Uterus (tissue), 4 donors: ENCODE measurements around the gene STEAP1. TPM values are rescaled to one million over a fixed set of nuclear protein-coding genes. Genes with fewer than 3 reads are reported as not detected.

Experiments
- DNase-seq, 2 donors: peaks; one replicate each; pipeline ENCODE4 v3.0.0-alpha.2; 2019 to 2020
- H3K27ac ChIP-seq, 2 donors: fragments of 200-600 bp; sonication (generic); 1 replicate in 1 of 2; 2 replicates in 1 of 2; pipeline ENCODE4 v1.5.1; 2016 to 2018
- H3K27me3 ChIP-seq, 2 donors: fragments of 200-600 bp; sonication (generic); one replicate each; pipeline ENCODE4 v1.5.1; 2018 to 2019; ENCODE audit warnings: control low read depth in 1 of 2
- H3K36me3 ChIP-seq, 2 donors: fragments of 200-600 bp; sonication (generic); one replicate each; pipeline ENCODE4 v1.5.1; 2019; ENCODE audit warnings: control low read depth in 1 of 2
- H3K4me1 ChIP-seq, 2 donors: fragments of 200-600 bp; sonication (generic); one replicate each; pipeline ENCODE4 v1.5.1; 2018 to 2019; ENCODE audit warnings: control low read depth in 1 of 2
- H3K4me3 ChIP-seq, 2 donors: fragments of 200-600 bp; sonication (generic); 1 replicate in 1 of 2; 2 replicates in 1 of 2; pipeline ENCODE4 v1.5.1; 2018 to 2019; ENCODE audit warnings: mild to moderate bottlenecking in 1 of 2
- H3K9me3 ChIP-seq, 2 donors: fragments of 200-600 bp; sonication (generic); one replicate each; pipeline ENCODE4 v1.5.1; 2019; ENCODE audit warnings: control low read depth in 1 of 2
- POLR2A ChIP-seq, 2 donors: fragments of 450-650 bp; IDR thresholded peaks; one replicate each; pipeline ENCODE4 v1.6.1; 2016; ENCODE audit warnings: antibody characterized with exemption in 2 of 2, mild to moderate bottlenecking in 1 of 2, moderate library complexity in 1 of 2
- intact Hi-C: fragments of 100-400 bp; cut with DNase I; formaldehyde crosslinking; loops from one replicate; pipeline ENCODE4 v1.15.1; 2023; ENCODE audit warnings: low total_unique reads
- total RNA-seq, 4 donors: library from RNA; depleted of rRNA in 3 of 4; stranded (reverse); fragments of >200 nt in 3 of 4; gene quantifications; one replicate each; pipeline versions ENCODE4 v1.1.0 to v1.2.4, GENCODE V29; 2014 to 2023
- TF ChIP-seq, protein P1 (sequence below), 4 experiments: fragments of 200-600 bp in 2 of 4; fragments of 450-650 bp in 2 of 4; sonication (generic) in 2 of 4; IDR thresholded peaks; one replicate each; pipeline ENCODE4 v1.5.1; 2016 to 2019; ENCODE audit warnings: antibody characterized with exemption in 4 of 4, mild to moderate bottlenecking in 2 of 4, moderate library complexity in 1 of 4
- donor health status: DM: yes; HTN: yes; CAD: no.

Gene STEAP1
- total RNA-seq, 4 donors from 2014 or later, result 0.77 to 9.4 (median 6.2) TPM

DNA sequence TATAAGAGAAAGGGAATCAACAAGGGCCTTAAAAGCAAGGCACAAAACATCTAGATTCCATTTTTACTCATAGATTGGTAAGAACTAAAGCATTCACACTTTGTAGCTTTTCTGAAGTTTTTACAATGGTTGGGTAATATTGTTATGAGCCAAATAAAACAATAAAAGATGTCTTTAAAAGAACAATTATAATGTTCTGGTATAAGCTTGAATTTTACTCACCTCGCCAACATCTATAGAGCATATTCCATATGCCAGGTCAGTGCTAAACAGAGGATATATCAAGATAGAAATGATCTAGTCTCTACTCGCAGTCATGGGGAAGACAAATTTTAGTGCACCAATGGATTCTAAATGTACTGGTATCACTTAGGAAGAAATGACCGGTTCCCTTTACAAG, 11.9 kb downstream of the STEAP1 start:
- Histone ChIP-seq H3K36me3 (no peaks in the 10 kb centered on the region), H3K27me3 (no peaks in the 10 kb centered on the region), H3K9me3 (no peaks in the 10 kb centered on the region), H3K4me3 (no peak overlapping the region), H3K27ac (no peak overlapping the region), H3K4me1 (no peaks in the 10 kb centered on the region)
- TF ChIP-seq, protein P1, sequence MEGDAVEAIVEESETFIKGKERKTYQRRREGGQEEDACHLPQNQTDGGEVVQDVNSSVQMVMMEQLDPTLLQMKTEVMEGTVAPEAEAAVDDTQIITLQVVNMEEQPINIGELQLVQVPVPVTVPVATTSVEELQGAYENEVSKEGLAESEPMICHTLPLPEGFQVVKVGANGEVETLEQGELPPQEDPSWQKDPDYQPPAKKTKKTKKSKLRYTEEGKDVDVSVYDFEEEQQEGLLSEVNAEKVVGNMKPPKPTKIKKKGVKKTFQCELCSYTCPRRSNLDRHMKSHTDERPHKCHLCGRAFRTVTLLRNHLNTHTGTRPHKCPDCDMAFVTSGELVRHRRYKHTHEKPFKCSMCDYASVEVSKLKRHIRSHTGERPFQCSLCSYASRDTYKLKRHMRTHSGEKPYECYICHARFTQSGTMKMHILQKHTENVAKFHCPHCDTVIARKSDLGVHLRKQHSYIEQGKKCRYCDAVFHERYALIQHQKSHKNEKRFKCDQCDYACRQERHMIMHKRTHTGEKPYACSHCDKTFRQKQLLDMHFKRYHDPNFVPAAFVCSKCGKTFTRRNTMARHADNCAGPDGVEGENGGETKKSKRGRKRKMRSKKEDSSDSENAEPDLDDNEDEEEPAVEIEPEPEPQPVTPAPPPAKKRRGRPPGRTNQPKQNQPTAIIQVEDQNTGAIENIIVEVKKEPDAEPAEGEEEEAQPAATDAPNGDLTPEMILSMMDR (IDR thresholded peaks at IDR 0.05), result no peak
- TF ChIP-seq POLR2A (IDR thresholded peaks at IDR 0.05), result no peak
- intact Hi-C loops, result no loop called here
- no peak for DNase-seq

DNA sequence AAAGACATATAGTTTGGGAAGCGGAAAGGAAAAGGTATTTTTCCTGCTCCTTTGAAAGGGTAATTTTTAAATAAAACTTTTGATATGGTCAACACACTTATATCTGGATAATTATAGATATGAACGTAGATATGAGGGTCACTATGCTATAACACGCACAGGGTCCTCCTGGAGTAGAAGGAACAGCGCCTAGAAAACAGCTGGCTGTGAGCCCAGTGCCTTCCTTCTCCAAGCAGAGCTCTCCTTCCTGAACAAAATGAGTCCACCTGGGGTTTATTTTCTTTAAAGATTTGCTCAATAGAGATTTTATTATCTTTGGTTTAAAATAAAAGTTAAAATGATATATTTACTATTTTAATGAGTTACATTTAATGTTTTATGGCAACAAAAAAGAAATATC, 13.1 kb downstream of the STEAP1 start:
- H3K36me3 ChIP-seq, result no peaks in the 10 kb centered on the region
- no peak for DNase-seq
- H3K9me3 ChIP-seq, result no peaks in the 10 kb centered on the region
- H3K27me3 ChIP-seq, result no peaks in the 10 kb centered on the region
- TF ChIP-seq, protein P1 (IDR thresholded peaks at IDR 0.05), result no peak
- TF ChIP-seq POLR2A (IDR thresholded peaks at IDR 0.05), result no peak
- intact Hi-C loops, result no loop called here
- no peak overlapping the region for H3K27ac ChIP-seq
- no peaks in the 10 kb centered on the region for H3K4me1 ChIP-seq
- no peak overlapping the region for H3K4me3 ChIP-seq

DNA sequence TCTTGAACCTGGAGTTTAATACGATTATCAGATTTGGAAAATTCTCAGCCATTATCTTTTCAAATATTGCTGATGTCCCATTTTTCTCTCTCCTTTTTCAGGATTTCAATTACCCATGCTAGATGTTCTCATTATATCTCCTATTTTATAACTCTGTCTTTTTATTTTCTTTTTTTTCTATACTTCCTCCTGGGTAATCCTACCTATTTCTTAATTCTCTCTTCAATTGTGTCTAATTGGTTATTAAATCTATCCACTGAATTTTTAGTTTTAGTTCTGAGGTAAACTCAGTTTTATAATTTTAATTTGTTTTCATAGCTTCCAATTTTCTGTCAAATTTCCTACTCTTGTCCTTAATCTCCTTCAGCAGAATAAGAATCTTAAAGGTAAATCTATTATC, 15.6 kb downstream of the STEAP1 start:
- no peak overlapping the region for H3K4me3 ChIP-seq
- no peak for DNase-seq
- H3K36me3 ChIP-seq, result no peaks in the 10 kb centered on the region
- H3K9me3 ChIP-seq, result no peaks in the 10 kb centered on the region
- no peak for TF ChIP-seq POLR2A (IDR thresholded peaks at IDR 0.05)
- TF ChIP-seq, protein P1 (IDR thresholded peaks at IDR 0.05), result no peak
- H3K4me1 ChIP-seq, result no peaks in the 10 kb centered on the region
- no peak overlapping the region for H3K27ac ChIP-seq
- intact Hi-C loops, result no loop called here
- H3K27me3 ChIP-seq, result no peaks in the 10 kb centered on the region

DNA sequence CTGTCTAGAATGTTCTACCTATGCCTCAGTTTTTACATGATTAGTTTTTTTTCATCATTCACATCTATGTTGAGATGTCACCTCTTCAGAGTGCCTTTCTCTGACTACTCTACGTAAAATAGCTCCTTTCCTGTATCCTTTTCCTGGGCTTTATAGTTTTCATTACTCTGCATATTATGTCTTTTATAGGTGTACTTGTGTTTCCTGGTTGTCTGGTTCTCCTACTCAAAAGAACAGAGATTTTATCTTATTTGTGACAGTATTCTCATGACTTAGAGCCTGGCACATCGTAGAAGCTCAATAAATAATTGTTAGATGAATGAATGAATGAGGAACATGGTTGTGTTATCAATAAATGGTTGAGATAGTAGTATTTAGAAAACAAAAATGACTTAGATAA, 17.9 kb downstream of the STEAP1 start:
- DNase-seq, result no peak

DNA sequence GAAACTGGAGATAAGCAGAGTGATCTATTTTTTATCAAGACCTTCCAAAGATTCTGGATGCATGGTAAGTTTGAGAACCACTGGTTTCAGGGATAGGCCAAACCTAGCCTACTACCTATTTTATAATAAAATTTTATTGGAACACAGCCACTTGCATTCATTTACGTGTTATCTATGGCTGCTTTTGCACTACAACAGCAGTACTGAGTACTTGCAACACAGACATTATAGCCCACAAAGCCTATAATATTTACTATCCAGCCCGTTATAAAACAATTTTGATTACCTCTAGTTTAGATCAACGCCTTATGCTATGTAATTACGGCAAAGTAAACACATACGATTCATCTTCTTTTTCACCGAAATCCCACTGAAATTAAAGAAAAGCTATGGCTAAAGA, 18.4 kb downstream of the STEAP1 start:
- no peak overlapping the region for H3K27ac ChIP-seq
- no peaks in the 10 kb centered on the region for H3K9me3 ChIP-seq
- H3K4me3 ChIP-seq, result no peak overlapping the region
- intact Hi-C loops, result no loop called here
- DNase-seq, result no peak
- TF ChIP-seq POLR2A (IDR thresholded peaks at IDR 0.05), result no peak
- TF ChIP-seq, protein P1 (IDR thresholded peaks at IDR 0.05), result no peak
- H3K4me1 ChIP-seq, result no peaks in the 10 kb centered on the region
- H3K36me3 ChIP-seq, result no peaks in the 10 kb centered on the region
- no peaks in the 10 kb centered on the region for H3K27me3 ChIP-seq

More for the DNA sequence above, 17.9 kb downstream of the STEAP1 start:
- no peak overlapping the region for H3K27ac ChIP-seq
- no peak for TF ChIP-seq POLR2A (IDR thresholded peaks at IDR 0.05)
- TF ChIP-seq, protein P1 (IDR thresholded peaks at IDR 0.05), result no peak
- H3K27me3 ChIP-seq, result no peaks in the 10 kb centered on the region
- intact Hi-C loops, result no loop called here
- H3K4me1 ChIP-seq, result no peaks in the 10 kb centered on the region
- no peak overlapping the region for H3K4me3 ChIP-seq
- H3K9me3 ChIP-seq, result no peaks in the 10 kb centered on the region
- no peaks in the 10 kb centered on the region for H3K36me3 ChIP-seq
